ENCODE data around the gene GNAQ.

Gene GNAQ

DNA sequence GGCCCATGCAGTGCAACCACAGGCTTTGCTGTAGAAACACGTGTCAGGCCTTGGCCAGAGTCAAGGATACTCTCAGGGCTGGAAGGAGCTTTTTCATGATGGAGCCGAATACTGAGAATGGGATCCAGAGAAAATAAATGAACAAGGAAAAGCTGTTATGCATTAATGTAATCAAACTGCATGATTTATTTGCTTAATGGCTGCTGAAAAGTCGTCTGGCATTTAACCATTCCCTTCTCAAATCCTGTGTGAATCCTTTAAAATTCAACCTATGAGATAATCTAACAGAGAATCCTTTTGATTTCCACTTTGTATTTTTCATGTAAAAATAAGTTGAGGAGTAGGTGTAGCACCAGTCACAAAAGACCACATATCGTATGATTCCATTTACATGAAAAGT, 359.4 kb downstream of the GNAQ start:
- Histone ChIP-seq H3K4me3 (ENCODE audit: low read depth, low read length) (no peak overlapping the region), H3K36me3 (replicated peaks) (no peaks in the 10 kb centered on the region), H3K27ac (no peak overlapping the region), H3K27me3 (replicated peaks) (no peaks in the 10 kb centered on the region)
- no peak for DNase-seq
- in situ Hi-C loops (cut with HindIII; ENCODE audit: low pct_ligation_motif_present, low sequenced_read_pairs) = no loop called here
- TF ChIP-seq, protein P1, sequence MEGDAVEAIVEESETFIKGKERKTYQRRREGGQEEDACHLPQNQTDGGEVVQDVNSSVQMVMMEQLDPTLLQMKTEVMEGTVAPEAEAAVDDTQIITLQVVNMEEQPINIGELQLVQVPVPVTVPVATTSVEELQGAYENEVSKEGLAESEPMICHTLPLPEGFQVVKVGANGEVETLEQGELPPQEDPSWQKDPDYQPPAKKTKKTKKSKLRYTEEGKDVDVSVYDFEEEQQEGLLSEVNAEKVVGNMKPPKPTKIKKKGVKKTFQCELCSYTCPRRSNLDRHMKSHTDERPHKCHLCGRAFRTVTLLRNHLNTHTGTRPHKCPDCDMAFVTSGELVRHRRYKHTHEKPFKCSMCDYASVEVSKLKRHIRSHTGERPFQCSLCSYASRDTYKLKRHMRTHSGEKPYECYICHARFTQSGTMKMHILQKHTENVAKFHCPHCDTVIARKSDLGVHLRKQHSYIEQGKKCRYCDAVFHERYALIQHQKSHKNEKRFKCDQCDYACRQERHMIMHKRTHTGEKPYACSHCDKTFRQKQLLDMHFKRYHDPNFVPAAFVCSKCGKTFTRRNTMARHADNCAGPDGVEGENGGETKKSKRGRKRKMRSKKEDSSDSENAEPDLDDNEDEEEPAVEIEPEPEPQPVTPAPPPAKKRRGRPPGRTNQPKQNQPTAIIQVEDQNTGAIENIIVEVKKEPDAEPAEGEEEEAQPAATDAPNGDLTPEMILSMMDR (IDR thresholded peaks at IDR 0.05; ENCODE audit: low read depth, low read length, missing control alignments) = no peak

DNA sequence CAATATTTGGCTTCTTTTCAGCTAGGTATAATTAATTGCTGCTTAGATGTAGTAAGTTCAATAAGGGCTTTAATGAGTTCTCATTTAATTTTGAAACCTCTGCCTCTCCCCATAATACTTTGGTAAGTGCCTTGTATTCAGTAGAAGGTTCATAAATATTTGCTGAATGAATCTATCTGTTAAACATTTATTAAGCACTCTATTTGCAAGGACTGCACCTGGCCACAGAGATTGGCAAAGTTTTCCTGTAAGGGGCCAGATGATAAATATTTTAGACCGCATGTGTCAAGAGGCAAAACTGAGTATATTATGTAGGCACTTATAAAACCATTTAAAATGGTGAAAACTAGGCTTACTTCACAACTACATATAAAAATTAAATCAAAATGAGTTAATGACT, 364.5 kb downstream of the GNAQ start:
- TF ChIP-seq, protein P1 (IDR thresholded peaks at IDR 0.05; ENCODE audit: low read depth, low read length, missing control alignments) = no peak
- no peak for DNase-seq
- H3K36me3 ChIP-seq (replicated peaks) = no peaks in the 10 kb centered on the region
- in situ Hi-C loops (cut with HindIII; ENCODE audit: low pct_ligation_motif_present, low sequenced_read_pairs) = no loop called here
- no peak overlapping the region for H3K4me3 ChIP-seq (ENCODE audit: low read depth, low read length)
- no peaks in the 10 kb centered on the region for H3K27me3 ChIP-seq (replicated peaks)
- no peak overlapping the region for H3K27ac ChIP-seq
